ENCODE results near the gene ARGLU1. TPM values are rescaled to one million over a fixed set of nuclear protein-coding genes. Genes with fewer than 3 reads are reported as not detected.
"Not testable (repeated sequence)": the region's sequence is repeated elsewhere in the genome, so short reads cannot be mapped to it uniquely, and the experiment has no call there.

ARGLU1 gene
- 10 to 100 TPM; 82.3 to 86.6 TPM for total RNA-seq

GRCh38 chr13:106567474-106568298 lies at the start of gene ARGLU1:
TSS of gene ARGLU1 (minus strand) at chr13:106568137. CDS start at chr13:106567919, 218 bp downstream.
- CTCF ChIA-PET, result interaction anchor here (2.8 kb wide), 1 partner anchor 31 kb away, joined by 11 read pairs; no protein-coding TSS in a partner anchor

GRCh38 chr13:106617561-106617960 lies 49.6 kb upstream of the ARGLU1 start:
- H3K4me1 Mint-ChIP-seq (ENCODE audit: low read depth), result peaks cover 2% of the 10 kb centered on the region
- CTCF ChIA-PET, result interaction anchor here (1.7 kb wide), 1 partner anchor 52 kb away, joined by 4 read pairs; no protein-coding TSS in a partner anchor
- intact Hi-C loops (cut with micrococcal nuclease), result no loop called here

More at GRCh38 chr13:106567474-106568298, at the start of gene ARGLU1:
- Mint-ChIP-seq H3K36me3 (ENCODE audit: low read depth) (peaks cover 25% of the 10 kb centered on the region), H3K4me1 (ENCODE audit: low read depth) (peaks cover 53% of the 10 kb centered on the region), H3K27ac (peak within 1 kb of the TSS; percentile 95), H3K9me3 (no peaks in the 10 kb centered on the region), H3K4me3 (peak within 1 kb of the TSS; percentile 99), H3K27me3 (ENCODE audit: low read depth) (no peaks in the 10 kb centered on the region)
- intact Hi-C loops (cut with micrococcal nuclease), result loop anchor here (1.0 to 5.0 kb wide), 5 partner anchors 17 to 1650 kb away; partner anchors contain the start of genes ABHD13, EFNB2 and LIG4
- peak; percentile 96 for DNase-seq

GRCh38 chr13:106616729-106617128 lies 48.8 kb upstream of the ARGLU1 start:
- Mint-ChIP-seq H3K9me3 (no peaks in the 10 kb centered on the region), H3K27me3 (ENCODE audit: low read depth) (peaks cover 5% of the 10 kb centered on the region), H3K4me3 (no peak overlapping the region), H3K36me3 (ENCODE audit: low read depth) (no peaks in the 10 kb centered on the region), H3K27ac (no peak overlapping the region), H3K4me1 (ENCODE audit: low read depth) (peaks cover 2% of the 10 kb centered on the region)
- no peak for DNase-seq
- intact Hi-C loops (cut with micrococcal nuclease), result no loop called here
- CTCF ChIA-PET, result interaction anchor here (1.7 kb wide), 1 partner anchor 51 kb away, joined by 4 read pairs; no protein-coding TSS in a partner anchor

More at GRCh38 chr13:106617561-106617960, 49.6 kb upstream of the ARGLU1 start:
- H3K27ac Mint-ChIP-seq, result no peak overlapping the region
- H3K36me3 Mint-ChIP-seq (ENCODE audit: low read depth), result no peaks in the 10 kb centered on the region
- H3K9me3 Mint-ChIP-seq, result no peaks in the 10 kb centered on the region
- DNase-seq, result no peak
- no peak overlapping the region for H3K4me3 Mint-ChIP-seq
- H3K27me3 Mint-ChIP-seq (ENCODE audit: low read depth), result peaks cover 8% of the 10 kb centered on the region

- intact Hi-C loops (cut with micrococcal nuclease), result no loop called here
- CTCF ChIA-PET, result no interaction called here
- no peaks in the 10 kb centered on the region for H3K36me3 Mint-ChIP-seq (ENCODE audit: low read depth)
- no peak overlapping the region for H3K27ac Mint-ChIP-seq
- no peak for DNase-seq
- peaks cover 1% of the 10 kb centered on the region for H3K4me1 Mint-ChIP-seq (ENCODE audit: low read depth)
- no peaks in the 10 kb centered on the region for H3K9me3 Mint-ChIP-seq
- peaks cover 7% of the 10 kb centered on the region for H3K27me3 Mint-ChIP-seq (ENCODE audit: low read depth)
- no peak overlapping the region for H3K4me3 Mint-ChIP-seq
These were observed 46.9 kb upstream of the ARGLU1 start for GRCh38 chr13:106614874-106615273.

- intact Hi-C loops (cut with micrococcal nuclease), result no loop called here
- DNase-seq, result no peak
- Mint-ChIP-seq H3K36me3 (ENCODE audit: low read depth) (no peaks in the 10 kb centered on the region), H3K27ac (no peak overlapping the region), H3K4me1 (ENCODE audit: low read depth) (no peaks in the 10 kb centered on the region), H3K4me3 (no peak overlapping the region), H3K27me3 (ENCODE audit: low read depth) (peaks cover 14% of the 10 kb centered on the region), H3K9me3 (no peaks in the 10 kb centered on the region)
- CTCF ChIA-PET, result interaction anchor here (0.7 kb wide), 1 partner anchor 40 kb away, joined by 3 read pairs; no protein-coding TSS in a partner anchor
These were observed 44.8 kb upstream of the ARGLU1 start for GRCh38 chr13:106612688-106613087.

GRCh38 chr13:106610486-106610885 lies 42.5 kb upstream of the ARGLU1 start:
- H3K4me1 Mint-ChIP-seq (ENCODE audit: low read depth), result no peaks in the 10 kb centered on the region
- no peak overlapping the region for H3K27ac Mint-ChIP-seq
- H3K9me3 Mint-ChIP-seq, result no peaks in the 10 kb centered on the region
- intact Hi-C loops (cut with micrococcal nuclease), result no loop called here
- H3K36me3 Mint-ChIP-seq (ENCODE audit: low read depth), result no peaks in the 10 kb centered on the region
- no peak for DNase-seq
- CTCF ChIA-PET, result interaction anchor here (1.5 kb wide), 1 partner anchor 9 kb away, joined by 9 read pairs; no protein-coding TSS in a partner anchor
- H3K4me3 Mint-ChIP-seq, result no peak overlapping the region
- peaks cover 16% of the 10 kb centered on the region for H3K27me3 Mint-ChIP-seq (ENCODE audit: low read depth)

- intact Hi-C loops (cut with micrococcal nuclease), result no loop called here
- H3K27me3 Mint-ChIP-seq (ENCODE audit: low read depth), result peaks cover 20% of the 10 kb centered on the region
- H3K4me3 Mint-ChIP-seq, result no peak overlapping the region
- DNase-seq, result no peak
- CTCF ChIA-PET, result interaction anchor here (1.0 to 1.5 kb wide), 2 partner anchors 11 kb away, joined by 4 to 9 read pairs; no protein-coding TSS in a partner anchor
- H3K9me3 Mint-ChIP-seq, result no peaks in the 10 kb centered on the region
- H3K4me1 Mint-ChIP-seq (ENCODE audit: low read depth), result no peaks in the 10 kb centered on the region
- H3K27ac Mint-ChIP-seq, result no peak overlapping the region
- H3K36me3 Mint-ChIP-seq (ENCODE audit: low read depth), result no peaks in the 10 kb centered on the region
These were observed 41.2 kb upstream of the ARGLU1 start for GRCh38 chr13:106609116-106609515.

- H3K9me3 Mint-ChIP-seq, result no peaks in the 10 kb centered on the region
- no peak for DNase-seq
- H3K36me3 Mint-ChIP-seq (ENCODE audit: low read depth), result no peaks in the 10 kb centered on the region
- no peak overlapping the region for H3K4me3 Mint-ChIP-seq
- H3K27ac Mint-ChIP-seq, result no peak overlapping the region
- intact Hi-C loops (cut with micrococcal nuclease), result no loop called here
- peaks cover 9% of the 10 kb centered on the region for H3K27me3 Mint-ChIP-seq (ENCODE audit: low read depth)
- H3K4me1 Mint-ChIP-seq (ENCODE audit: low read depth), result peaks cover 13% of the 10 kb centered on the region
- CTCF ChIA-PET, result interaction anchor here (1.5 kb wide), 1 partner anchor 16 kb away, joined by 3 read pairs; no protein-coding TSS in a partner anchor
These were observed 35.6 kb upstream of the ARGLU1 start for GRCh38 chr13:106603546-106603945.

GRCh38 chr13:106602178-106602577 lies 34.2 kb upstream of the ARGLU1 start:
- peaks cover 13% of the 10 kb centered on the region for H3K4me1 Mint-ChIP-seq (ENCODE audit: low read depth)
- CTCF ChIA-PET, result interaction anchor here (1.5 kb wide), 1 partner anchor 18 kb away, joined by 3 read pairs; no protein-coding TSS in a partner anchor
- DNase-seq, result no peak
- intact Hi-C loops (cut with micrococcal nuclease), result no loop called here
- no peaks in the 10 kb centered on the region for H3K9me3 Mint-ChIP-seq
- H3K36me3 Mint-ChIP-seq (ENCODE audit: low read depth), result no peaks in the 10 kb centered on the region
- peaks cover 9% of the 10 kb centered on the region for H3K27me3 Mint-ChIP-seq (ENCODE audit: low read depth)
- H3K27ac Mint-ChIP-seq, result no peak overlapping the region
- no peak overlapping the region for H3K4me3 Mint-ChIP-seq

- CTCF ChIA-PET, result no interaction called here
- intact Hi-C loops (cut with micrococcal nuclease), result loop anchor here (2.0 kb wide), 1 partner anchor 35 kb away; no protein-coding TSS in a partner anchor
These were observed 33.6 kb upstream of the ARGLU1 start for GRCh38 chr13:106601489-106601888.

GRCh38 chr13:106600798-106601135 lies 32.8 kb upstream of the ARGLU1 start:
- intact Hi-C loops (cut with micrococcal nuclease), result loop anchor here (2.0 kb wide), 1 partner anchor 34 kb away; no protein-coding TSS in a partner anchor
- not testable (repeated sequence) for H3K9me3 Mint-ChIP-seq; H3K36me3 Mint-ChIP-seq (ENCODE audit: low read depth); H3K27me3 Mint-ChIP-seq (ENCODE audit: low read depth); DNase-seq; H3K27ac Mint-ChIP-seq; H3K4me3 Mint-ChIP-seq
- CTCF ChIA-PET, result interaction anchor here (0.7 kb wide), 1 partner anchor 1824 kb away, joined by 3 read pairs; no protein-coding TSS in a partner anchor
- peaks cover 13% of the 10 kb centered on the region for H3K4me1 Mint-ChIP-seq (ENCODE audit: low read depth)

More at GRCh38 chr13:106601489-106601888, 33.6 kb upstream of the ARGLU1 start:
- Mint-ChIP-seq H3K27ac (no peak overlapping the region), H3K4me3 (no peak overlapping the region), H3K9me3 (no peaks in the 10 kb centered on the region), H3K4me1 (ENCODE audit: low read depth) (peaks cover 13% of the 10 kb centered on the region), H3K36me3 (ENCODE audit: low read depth) (no peaks in the 10 kb centered on the region), H3K27me3 (ENCODE audit: low read depth) (peaks cover 11% of the 10 kb centered on the region)
- DNase-seq, result no peak

All from activated naive CD4-positive, alpha-beta T cell treated with anti-CD3 and anti-CD28 coated beads for 36 hours (primary cell).